ENCODE measurements around the gene RAB11A.

RAB11A gene

DNA sequence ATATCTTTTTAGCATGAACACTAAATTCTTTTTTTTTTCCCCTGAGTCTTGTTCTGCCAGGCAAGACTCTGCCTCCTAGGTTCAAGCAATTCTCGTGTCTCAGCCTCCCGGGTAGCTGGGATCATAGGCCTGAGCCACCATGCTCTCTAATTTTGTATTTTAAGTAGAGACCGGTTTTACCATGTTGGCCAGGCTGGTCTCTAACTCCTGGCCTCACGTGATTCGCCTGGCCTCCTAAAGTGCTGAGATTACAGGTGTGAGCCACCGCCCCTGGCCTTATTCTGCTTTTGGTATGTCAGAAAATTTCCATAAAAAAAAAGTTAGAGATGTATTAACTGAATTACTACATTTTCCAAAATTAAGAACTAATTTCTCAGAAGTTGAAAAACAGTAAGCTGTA is 14.3 kb downstream of the RAB11A start:
- in situ Hi-C loops (cut with MboI; ENCODE audit: low sequenced_read_pairs), result no loop called here

GRCh38 chr15:65884511-65884910 is 15.2 kb downstream of the RAB11A start:
- in situ Hi-C loops (cut with MboI; ENCODE audit: low sequenced_read_pairs), result no loop called here

DNA sequence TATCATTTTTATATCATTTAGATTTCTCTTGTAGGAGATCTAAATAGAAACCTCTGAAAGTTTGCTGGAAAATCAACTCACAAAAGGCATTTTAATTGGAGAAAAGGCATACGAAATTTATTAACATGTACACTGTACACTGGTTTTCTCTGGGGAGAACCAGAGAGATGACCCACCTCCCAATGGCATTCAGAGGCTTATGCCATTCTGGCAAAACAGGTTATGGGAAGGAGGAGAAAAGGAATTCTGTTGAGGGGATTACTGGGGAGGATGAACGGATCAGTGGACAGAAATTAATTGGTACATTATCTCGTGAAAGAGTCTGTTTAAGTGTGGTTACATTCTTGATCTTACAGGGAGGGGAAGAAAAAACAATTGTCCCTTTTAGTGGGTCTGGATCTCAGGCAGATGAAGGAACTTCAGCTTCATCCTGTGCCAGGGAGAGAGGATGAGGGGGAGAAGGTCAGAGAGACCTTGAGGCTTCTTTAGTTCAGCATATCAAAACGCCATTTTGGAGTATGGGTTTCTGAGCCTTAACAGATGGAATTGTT is 16.5 kb downstream of the RAB11A start:
- in situ Hi-C loops (cut with MboI; ENCODE audit: low sequenced_read_pairs), result no loop called here

GRCh38 chr15:65887565-65887964 is 18.3 kb downstream of the RAB11A start:
- in situ Hi-C loops (cut with MboI; ENCODE audit: low sequenced_read_pairs), result no loop called here

- in situ Hi-C loops (cut with MboI; ENCODE audit: low sequenced_read_pairs), result no loop called here
Measured at GRCh38 chr15:65888981-65889380, 19.7 kb downstream of the RAB11A start.

DNA sequence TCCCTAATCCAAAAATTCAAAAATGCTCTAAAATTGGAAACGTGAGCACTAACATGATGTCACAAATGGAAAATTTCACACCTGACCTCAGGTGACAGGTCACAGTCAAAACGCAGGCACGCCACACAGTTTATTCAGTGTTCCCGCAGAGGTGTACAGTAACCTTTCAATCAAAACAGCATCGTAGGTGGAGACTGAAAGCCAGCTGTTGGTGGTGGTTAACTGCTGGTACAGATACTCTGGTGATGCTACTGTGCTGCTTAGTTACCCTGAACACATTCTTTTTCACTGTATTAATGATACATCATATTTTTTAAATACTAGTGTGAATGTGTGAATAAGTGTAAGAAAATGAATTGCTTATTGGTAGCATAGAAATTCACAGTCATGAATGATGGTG is 23.8 kb downstream of the RAB11A start:
- in situ Hi-C loops (cut with MboI; ENCODE audit: low sequenced_read_pairs), result no loop called here

DNA sequence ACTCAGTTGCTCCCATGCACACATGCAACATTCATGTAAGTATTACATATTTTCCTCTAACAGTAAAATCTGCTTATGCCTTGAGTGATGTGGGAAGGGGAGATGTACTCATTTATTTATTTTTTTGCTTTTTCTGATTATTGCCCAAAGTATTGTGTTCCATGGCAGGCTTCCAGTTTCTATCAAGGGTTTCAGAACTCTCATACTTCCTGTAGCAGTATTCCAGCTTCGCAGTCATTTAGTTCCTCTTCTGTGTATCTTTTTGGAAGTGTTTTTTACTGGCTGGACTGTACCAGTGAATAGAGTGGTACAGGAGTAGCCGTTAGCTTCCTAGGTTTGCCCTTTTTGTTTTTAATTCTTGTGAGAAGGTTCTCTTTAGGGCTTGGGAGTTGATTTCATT is 26.9 kb downstream of the RAB11A start:
- in situ Hi-C loops (cut with MboI; ENCODE audit: low sequenced_read_pairs), result no loop called here

GRCh38 chr15:65900488-65900887 is 31.2 kb downstream of the RAB11A start:
- in situ Hi-C loops (cut with MboI; ENCODE audit: low sequenced_read_pairs), result no loop called here

DNA sequence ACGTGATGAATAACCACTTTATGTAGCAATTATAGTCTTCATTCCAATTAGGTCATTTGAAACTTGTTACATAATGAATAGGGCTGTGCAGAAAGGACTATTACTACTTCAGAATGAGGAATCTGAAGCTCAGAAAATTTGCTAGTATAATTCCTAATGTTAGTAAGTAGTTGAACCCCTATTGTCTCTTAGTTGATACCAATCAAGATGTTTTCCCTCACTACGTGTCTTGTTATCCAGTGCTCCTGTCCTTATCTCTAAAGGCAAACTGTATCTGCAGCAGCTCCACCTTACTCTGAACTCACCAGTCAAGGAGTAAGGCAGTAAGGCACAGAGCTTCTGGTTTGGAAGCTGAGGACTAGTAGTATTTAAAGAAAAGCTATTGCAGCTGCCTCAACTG is 32.0 kb downstream of the RAB11A start:
- in situ Hi-C loops (cut with MboI; ENCODE audit: low sequenced_read_pairs), result no loop called here

- in situ Hi-C loops (cut with MboI; ENCODE audit: low sequenced_read_pairs), result no loop called here
Measured at GRCh38 chr15:65901836-65902235, 32.5 kb downstream of the RAB11A start.

- in situ Hi-C loops (cut with MboI; ENCODE audit: low sequenced_read_pairs), result no loop called here
Measured at GRCh38 chr15:65902373-65902772, 33.1 kb downstream of the RAB11A start.

GRCh38 chr15:65903296-65904073 is 34.2 kb downstream of the RAB11A start:
- in situ Hi-C loops (cut with MboI; ENCODE audit: low sequenced_read_pairs), result no loop called here

DNA sequence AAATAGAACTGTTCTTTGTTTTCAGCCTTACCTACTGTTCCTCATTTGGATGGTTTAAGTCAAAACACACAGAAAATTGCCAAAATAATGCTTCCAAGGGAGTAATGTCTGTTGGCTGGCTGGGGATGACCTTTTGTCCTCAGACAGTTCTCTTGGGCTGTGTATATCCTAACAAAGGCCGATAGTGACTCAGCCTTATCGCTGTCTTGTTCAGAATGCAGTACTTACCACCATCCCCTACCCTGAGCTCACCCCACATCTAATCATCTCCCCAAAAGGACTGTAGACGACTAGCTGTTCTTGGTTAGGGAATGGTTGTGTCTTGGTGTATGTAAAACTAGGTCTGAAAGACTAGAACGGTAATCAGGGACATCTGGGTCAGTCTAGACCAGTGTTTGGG is 35.0 kb downstream of the RAB11A start:
- in situ Hi-C loops (cut with MboI; ENCODE audit: low sequenced_read_pairs), result no loop called here

GRCh38 chr15:65906396-65906795 is 37.1 kb downstream of the RAB11A start:
- in situ Hi-C loops (cut with MboI; ENCODE audit: low sequenced_read_pairs), result no loop called here

GRCh38 chr15:65907661-65908060 is 38.4 kb downstream of the RAB11A start:
- in situ Hi-C loops (cut with MboI; ENCODE audit: low sequenced_read_pairs), result no loop called here

DNA sequence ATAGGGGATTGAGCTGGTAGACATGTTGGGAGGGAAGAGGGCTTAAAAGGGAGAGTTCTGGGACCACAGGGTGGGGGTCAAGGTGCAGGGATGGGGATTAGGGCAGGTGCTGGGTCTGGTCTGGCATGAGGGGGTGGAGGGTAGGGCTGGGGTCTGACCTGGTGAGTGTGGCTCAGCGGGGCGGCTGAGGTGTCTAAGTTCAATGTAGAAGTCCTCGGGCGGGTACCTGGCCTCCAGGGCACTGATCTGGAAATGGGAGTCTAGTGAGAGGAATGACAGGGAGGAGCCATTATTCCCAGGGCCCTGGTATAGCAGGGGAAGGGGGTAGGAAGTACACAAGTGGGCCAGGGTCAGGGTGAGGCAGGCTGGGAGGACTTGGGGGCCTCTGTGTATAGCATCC is 39.6 kb downstream of the RAB11A start:
- in situ Hi-C loops (cut with MboI; ENCODE audit: low sequenced_read_pairs), result no loop called here

DNA sequence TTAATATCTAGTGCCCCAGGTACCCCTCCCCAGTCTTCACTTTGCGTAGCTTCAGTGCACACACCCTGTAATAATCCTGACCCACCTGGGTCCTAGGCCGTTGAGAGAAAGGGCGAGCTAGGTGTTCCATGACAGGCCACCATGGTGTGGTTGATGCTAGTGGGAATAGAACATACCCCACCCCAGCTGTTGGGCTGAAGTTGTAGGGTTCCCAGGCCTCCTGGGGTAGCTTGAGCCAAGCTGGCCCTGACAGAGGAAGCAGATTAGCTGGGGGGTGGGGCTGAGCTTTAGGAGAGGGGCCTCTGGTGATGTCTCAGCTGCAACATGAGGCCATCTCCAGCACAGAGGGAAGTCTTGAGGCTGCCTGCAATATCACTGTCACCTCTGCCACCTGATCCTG is 40.5 kb downstream of the RAB11A start:
- in situ Hi-C loops (cut with MboI; ENCODE audit: low sequenced_read_pairs), result no loop called here

DNA sequence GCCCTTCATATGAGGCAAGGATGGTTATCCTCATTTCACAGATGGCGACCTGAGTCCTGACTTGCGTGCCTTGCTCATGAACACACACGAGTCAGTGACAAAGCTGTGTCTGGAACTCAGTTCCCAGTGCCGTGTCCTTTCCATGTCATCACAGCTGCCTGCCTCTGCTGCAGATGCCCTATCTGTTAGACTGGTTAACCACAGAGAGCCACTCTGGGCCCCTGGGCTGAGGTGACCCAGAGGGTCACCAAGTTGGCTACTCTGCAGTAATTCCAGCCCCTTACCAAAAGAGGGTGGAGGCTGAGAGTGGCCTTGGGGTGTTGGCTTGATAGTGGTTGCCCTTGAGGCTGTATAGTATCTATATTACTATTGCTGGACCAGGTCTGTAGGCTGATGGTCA is 41.0 kb downstream of the RAB11A start:
- in situ Hi-C loops (cut with MboI; ENCODE audit: low sequenced_read_pairs), result no loop called here

- in situ Hi-C loops (cut with MboI; ENCODE audit: low sequenced_read_pairs), result no loop called here
Measured at GRCh38 chr15:65912235-65912634, 42.9 kb downstream of the RAB11A start.

DNA sequence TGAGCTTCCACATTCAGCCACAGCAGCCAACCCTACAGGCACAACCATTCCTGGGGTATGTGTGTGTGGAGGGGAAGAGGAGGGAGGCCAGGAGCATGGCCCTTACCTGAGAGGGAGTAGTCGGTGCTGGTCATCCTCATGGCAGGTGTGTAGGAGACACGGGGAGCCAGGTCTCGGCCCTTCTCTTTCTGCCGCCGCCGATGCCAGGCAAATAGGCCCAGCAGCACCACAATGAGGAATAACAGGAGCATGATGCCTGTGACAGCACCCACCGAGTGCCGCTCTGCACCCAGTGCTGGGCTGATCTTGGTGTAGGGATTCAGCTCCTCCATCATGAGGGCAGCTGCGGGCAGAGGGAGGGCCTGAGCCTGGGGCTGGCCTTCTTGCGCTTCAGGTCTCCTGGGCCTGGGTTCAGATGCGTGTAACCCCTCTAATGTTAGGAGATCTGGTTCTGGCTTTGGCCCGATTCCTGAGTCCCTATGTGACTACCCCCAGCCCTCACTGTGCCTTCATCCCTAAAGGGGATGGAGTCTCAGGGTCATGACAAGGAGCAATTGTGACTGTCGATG is 44.4 kb downstream of the RAB11A start:
- in situ Hi-C loops (cut with MboI; ENCODE audit: low sequenced_read_pairs), result no loop called here

DNA sequence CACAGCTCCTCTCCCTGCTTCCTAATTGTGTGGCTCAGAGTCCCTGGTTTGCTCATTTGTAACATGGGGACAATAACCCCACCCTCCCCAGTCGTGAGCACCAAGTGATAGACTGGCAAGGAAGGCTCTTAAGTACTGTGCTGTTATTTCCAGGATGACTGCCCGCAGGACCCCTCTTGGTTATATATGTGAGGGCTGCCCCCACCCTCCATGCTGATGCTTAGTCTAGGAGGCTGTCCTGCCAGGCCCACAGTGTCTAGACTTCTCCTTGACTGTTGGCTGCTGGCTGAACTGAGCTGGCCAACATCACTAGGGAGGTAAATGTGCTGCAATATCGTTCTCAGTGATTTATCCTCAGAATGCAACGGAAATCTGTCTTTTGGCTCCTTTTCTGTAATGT is 45.1 kb downstream of the RAB11A start:
- in situ Hi-C loops (cut with MboI; ENCODE audit: low sequenced_read_pairs), result no loop called here

Data from HL-60/S4 treated with retinoic acid at 250 ng/mL for 4 days and 3 days (cell line).